GM18526 (cell line): Measurements from ENCODE around the gene MUC13.

Experiments
- POLR2A ChIP-seq: IDR thresholded peaks from 3 replicates; pipeline ENCODE4 v1.6.1; 2011; ENCODE audit not compliant: insufficient read length; ENCODE audit errors: extremely low read depth

MUC13 gene

GRCh38 chr3:124926426-124927101 lies 8.0 kb downstream of the MUC13 start:
- no peak for TF ChIP-seq POLR2A

DNA sequence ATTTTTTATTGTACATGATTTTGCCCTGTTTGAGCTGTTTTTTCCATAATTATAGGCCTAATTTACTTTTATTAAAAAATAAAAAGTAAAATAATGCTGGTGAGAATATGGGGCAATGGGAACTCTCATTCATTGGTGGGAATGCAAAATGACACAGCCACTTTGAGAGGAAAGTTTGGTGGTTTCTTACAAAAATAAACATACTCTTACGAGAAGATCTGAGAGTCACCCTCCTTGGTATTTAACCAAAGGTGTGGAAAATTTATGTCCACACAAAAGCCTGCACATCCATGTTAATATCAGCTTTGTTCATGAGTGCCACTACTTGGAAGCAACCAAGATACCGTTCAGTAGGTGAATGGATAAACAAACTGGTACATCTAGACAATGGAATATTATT lies 9.8 kb downstream of the MUC13 start:
- no peak for TF ChIP-seq POLR2A

DNA sequence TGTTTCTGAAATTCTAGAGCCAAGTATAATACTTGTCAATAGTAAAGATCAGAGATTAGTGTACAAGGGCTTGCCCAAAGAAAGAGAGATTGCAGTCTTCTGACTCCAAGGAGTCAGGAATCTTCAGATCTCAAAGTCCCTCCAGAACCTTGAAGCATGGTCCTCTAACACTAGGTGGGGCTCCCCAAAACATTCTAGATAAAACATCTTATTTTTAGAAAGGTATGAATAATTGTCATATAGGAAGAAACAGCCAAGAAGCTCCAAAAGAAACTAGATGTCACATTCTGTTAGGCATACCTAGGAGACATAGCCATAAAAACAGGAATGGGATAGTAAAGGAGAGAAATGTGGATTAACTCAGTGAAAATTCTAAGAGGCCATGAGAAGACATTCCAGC lies 10.7 kb downstream of the MUC13 start:
- no peak for TF ChIP-seq POLR2A

GRCh38 chr3:124920718-124921117 lies 13.8 kb downstream of the MUC13 start:
- no peak for TF ChIP-seq POLR2A

DNA sequence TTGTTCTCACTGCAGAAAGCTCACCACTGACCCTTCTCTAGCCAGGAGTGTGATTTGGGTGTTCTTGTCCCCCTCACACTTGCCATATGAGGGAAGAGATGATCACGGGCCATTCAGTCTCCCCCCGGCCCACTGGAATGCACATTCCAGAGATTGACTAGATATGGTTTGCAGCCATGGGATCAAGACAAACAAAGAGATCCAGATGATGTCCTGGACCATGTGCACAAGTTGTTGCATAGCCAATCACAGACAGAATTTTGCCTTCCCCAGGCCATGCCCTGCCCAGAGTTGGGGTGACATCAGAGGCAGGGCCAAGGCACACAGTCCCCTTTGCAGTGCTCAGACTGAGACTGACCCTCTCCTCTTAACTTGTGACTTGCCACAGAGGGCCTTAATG lies 14.8 kb downstream of the MUC13 start:
- no peak for TF ChIP-seq POLR2A

DNA sequence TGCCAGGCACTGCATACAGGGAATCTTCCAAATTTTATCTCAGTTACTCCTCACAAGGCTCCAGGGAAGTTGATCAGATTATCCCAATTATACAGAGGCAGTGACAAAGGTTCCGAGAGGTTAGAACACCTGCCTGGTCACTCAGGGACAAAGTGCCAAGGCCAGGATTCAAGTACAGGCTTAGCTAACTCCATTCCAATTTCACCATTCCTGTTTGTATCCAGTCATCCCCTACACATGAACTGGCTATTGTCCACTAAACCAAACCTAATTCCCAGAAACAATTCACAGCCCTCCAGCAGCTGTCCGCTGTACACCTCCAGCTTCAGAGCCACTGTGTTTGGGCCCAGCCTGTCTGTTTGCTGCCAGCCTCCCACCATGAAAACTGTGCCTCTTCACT lies 16.0 kb downstream of the MUC13 start:
- TF ChIP-seq POLR2A: no peak

DNA sequence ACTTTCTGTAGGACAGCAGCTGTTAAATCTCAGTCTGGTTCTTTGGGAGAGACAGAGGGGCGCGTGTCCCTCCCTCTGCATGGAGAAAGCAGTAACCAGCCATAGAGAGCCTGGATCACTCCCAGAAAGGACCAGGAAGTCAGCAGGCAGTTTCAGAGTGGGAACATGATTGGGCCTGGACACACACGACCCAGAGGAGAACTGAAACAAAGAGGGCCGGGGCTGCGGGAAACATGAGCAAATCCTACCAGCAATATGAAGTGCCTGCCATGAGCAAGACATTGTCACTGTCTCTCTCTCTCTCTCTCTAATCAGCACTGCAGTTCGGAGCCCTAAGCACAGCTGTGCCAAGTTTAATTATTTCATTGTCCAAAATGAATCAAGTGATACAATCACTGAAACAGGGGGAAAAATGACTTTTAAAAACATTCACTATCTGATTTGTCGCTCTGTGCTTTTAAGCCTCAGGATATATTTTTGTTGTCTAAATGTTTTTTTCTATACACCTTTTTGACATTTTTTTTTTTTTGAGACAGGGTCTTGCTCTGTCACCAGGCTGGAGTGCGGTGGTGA lies 17.6 kb downstream of the MUC13 start:
- no peak for TF ChIP-seq POLR2A

DNA sequence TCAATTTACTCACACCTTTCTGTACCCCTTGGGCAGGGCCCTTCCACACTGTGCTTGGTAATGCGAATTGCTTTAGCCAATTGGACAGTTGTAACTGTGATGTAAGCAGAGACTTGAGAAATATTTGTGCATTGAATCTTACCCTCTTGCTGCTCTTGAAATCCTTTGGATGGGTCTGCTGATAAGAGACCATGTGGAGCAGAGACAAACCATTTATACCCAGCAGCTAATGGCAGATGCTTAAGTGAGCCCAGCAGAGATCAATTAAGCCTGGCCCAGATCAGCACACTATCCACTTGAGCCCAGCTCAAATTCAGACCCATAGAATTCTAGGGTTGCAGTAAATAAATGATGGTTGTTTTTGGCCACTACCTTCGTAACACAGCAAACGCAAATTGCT lies 19.3 kb downstream of the MUC13 start:
- no peak for TF ChIP-seq POLR2A

DNA sequence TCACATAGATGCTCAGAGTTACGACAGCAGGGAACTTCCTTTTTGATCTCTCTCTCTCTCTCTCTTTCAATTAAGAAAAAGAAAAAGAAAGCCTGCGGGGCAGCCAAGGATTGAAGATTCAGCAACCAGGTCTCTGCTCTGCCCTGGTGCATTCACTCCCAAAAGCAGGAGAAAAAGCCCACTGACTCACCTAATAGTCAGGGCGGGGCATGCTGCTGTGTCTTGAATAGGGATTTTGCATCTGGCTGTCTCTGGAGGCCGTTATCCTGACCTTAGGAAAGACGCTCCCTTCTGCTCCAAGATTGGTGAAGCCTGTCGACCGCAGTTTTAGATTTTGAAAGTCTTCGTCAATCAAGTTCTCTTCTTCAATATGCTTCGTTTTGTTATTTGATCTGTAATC lies 26.6 kb downstream of the MUC13 start:
- TF ChIP-seq POLR2A: no peak

GRCh38 chr3:124904835-124905492 lies 29.6 kb downstream of the MUC13 start:
- TF ChIP-seq POLR2A: no peak

DNA sequence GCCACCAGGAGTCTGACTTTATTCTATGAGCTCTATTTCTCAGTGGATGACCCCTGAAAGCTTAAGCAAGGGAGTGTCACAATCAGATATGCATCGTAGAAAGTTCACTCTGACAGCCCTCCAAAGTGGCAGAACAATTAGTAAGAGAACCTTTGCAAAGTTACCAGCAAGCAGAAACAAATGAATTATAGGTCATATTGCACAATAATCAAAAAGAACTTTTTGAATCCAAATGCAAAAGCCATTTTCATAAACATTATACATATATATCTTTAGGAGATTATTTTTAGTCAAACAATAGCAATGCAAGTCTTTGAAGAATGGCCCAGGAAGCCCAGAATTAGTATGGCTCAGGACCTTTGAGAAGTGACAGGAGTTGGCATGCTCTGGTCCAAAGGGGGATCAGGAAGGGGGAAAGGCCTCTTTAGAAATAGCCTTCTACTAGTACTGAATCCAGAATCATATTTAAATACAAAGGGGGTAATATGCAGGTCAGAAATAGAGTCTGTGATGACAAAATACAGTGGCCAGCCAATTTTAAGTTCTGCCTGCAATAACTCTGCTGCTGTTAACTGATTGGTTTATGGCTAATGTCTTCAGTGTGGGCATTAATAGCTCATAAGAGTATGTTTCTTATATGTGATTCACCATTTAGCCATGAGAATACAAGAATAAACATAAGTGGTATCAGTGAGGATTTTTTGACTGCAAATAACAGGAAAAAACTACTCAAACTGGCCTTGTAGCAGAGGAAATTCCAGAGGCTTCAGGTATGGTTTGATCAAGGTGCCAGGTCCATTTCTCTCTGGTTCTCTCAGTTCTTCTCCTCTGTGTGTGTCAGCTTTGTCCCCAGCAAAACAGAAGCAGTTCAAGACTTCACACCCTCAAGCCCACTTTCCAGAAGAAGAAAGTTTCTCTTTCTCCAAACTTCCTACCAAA lies 30.4 kb downstream of the MUC13 start:
- TF ChIP-seq POLR2A: no peak

DNA sequence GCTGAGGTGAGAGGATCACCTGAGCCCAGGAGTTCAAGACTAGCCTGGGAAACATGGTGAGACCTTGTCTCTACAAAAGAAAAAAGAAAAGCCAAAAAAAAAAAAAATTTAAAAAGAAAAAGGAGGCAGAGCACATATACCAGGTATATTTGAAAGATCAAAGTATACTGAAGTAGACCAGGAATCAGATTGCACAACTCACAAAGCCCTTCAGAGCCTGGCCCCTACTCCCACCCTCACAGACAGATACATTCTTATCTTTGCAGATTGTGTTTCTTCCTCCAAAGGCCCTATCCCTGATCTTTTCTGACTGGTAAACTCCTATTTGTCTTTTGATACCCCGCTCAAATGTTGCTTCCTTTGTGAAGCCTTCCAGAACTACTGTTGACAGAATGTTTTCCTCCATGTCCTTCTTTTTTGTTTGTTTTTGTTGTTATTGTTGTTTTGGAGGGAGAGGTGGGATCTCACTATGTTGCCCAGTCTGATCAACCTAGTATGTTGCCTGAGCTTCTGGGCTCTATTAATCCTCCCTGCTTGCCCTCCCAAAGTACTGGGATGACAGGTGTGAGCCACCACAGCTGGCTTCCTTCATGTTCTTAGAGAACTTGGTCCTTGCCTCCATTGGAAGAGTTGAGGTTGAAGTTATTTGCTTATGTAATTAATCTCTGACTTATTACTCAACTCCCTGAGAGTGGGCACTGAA lies 37.6 kb downstream of the MUC13 start:
- TF ChIP-seq POLR2A: no peak

DNA sequence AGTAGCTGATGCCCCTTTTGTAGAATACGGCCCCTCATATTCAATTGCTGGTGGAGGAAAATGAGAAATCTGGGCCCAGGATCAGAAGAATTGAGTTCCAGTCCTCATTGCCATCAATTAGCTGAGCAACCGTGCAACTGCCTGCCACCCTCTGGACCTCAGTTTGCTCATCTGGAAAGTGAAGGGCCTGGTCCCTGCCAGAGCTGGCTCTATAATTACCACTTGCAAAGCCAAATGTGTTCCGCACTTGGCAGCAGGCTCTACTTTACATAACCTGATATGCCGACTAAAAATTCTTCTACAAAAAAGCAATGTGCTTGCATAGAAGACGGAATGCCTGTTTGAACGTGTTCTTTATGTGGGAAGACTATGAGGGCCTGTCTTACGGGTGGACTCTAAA lies 38.8 kb downstream of the MUC13 start:
- TF ChIP-seq POLR2A: no peak

- TF ChIP-seq POLR2A: no peak
Observed at GRCh38 chr3:124893526-124893925, 41.0 kb downstream of the MUC13 start.
